ENCODE measurements around the gene CA9.

The CA9 gene

GRCh38 chr9:35653611-35654010 lies 20.1 kb upstream of the CA9 start:
- peaks cover 13% of the 10 kb centered on the region for H3K27me3 ChIP-seq (ENCODE audit: control insufficient read depth, insufficient read depth, low read length)
- no peaks in the 10 kb centered on the region for H3K36me3 ChIP-seq (ENCODE audit: control insufficient read depth, low read depth, low read length)
- H3K9ac ChIP-seq (ENCODE audit: low read length): no peak overlapping the region
- H3K9me3 ChIP-seq (ENCODE audit: control insufficient read depth, low read depth, low read length): no peaks in the 10 kb centered on the region
- peaks cover 19% of the 10 kb centered on the region for H3K4me1 ChIP-seq (ENCODE audit: control insufficient read depth, low read depth, low read length)
- no peak overlapping the region for H3K27ac ChIP-seq (ENCODE audit: low read length)
- H3K4me3 ChIP-seq (ENCODE audit: low read length): no peak overlapping the region

GRCh38 chr9:35656348-35656747 lies 17.4 kb upstream of the CA9 start:
- H3K4me1 ChIP-seq (ENCODE audit: control insufficient read depth, low read depth, low read length): peaks cover 10% of the 10 kb centered on the region
- no peak overlapping the region for H3K4me3 ChIP-seq (ENCODE audit: low read length)
- no peaks in the 10 kb centered on the region for H3K9me3 ChIP-seq (ENCODE audit: control insufficient read depth, low read depth, low read length)
- H3K36me3 ChIP-seq (ENCODE audit: control insufficient read depth, low read depth, low read length): peaks cover 12% of the 10 kb centered on the region
- no peak overlapping the region for H3K27ac ChIP-seq (ENCODE audit: low read length)
- H3K27me3 ChIP-seq (ENCODE audit: control insufficient read depth, insufficient read depth, low read length): peaks cover 13% of the 10 kb centered on the region
- no peak overlapping the region for H3K9ac ChIP-seq (ENCODE audit: low read length)

GRCh38 chr9:35656831-35657545 lies 16.7 kb upstream of the CA9 start:
- peak overlapping the region; percentile 95 for H3K4me3 ChIP-seq (ENCODE audit: low read length)
- no peak overlapping the region for H3K27ac ChIP-seq (ENCODE audit: low read length)
- no peaks in the 10 kb centered on the region for H3K9me3 ChIP-seq (ENCODE audit: control insufficient read depth, low read depth, low read length)
- H3K27me3 ChIP-seq (ENCODE audit: control insufficient read depth, insufficient read depth, low read length): peaks cover 13% of the 10 kb centered on the region
- peaks cover 17% of the 10 kb centered on the region for H3K36me3 ChIP-seq (ENCODE audit: control insufficient read depth, low read depth, low read length)
- peak overlapping the region; percentile 74 for H3K9ac ChIP-seq (ENCODE audit: low read length)
- peaks cover 9% of the 10 kb centered on the region for H3K4me1 ChIP-seq (ENCODE audit: control insufficient read depth, low read depth, low read length)

GRCh38 chr9:35657546-35658136 lies 16.1 kb upstream of the CA9 start, which contains the start of gene RMRP:
Gene RMRP (minus strand): TSS chr9:35658019.
- Histone ChIP-seq H3K9me3 (ENCODE audit: control insufficient read depth, low read depth, low read length) (no peaks in the 10 kb centered on the region), H3K4me1 (ENCODE audit: control insufficient read depth, low read depth, low read length) (peaks cover 9% of the 10 kb centered on the region), H3K27me3 (ENCODE audit: control insufficient read depth, insufficient read depth, low read length) (peaks cover 13% of the 10 kb centered on the region), H3K9ac (ENCODE audit: low read length) (peak within 1 kb of the TSS; percentile 74), H3K36me3 (ENCODE audit: control insufficient read depth, low read depth, low read length) (peaks cover 23% of the 10 kb centered on the region), H3K27ac (ENCODE audit: low read length) (peak within 1 kb of the TSS; percentile 92), H3K4me3 (ENCODE audit: low read length) (peak within 1 kb of the TSS; percentile 95)

GRCh38 chr9:35658137-35658967 lies 15.4 kb upstream of the CA9 start, which contains the start of gene CCDC107:
Gene CCDC107 (plus strand): TSS chr9:35658292. CDS start chr9:35658380, 88 bp downstream.
- Histone ChIP-seq H3K9ac (ENCODE audit: low read length) (peak within 1 kb of the TSS; percentile 74), H3K4me3 (ENCODE audit: low read length) (peak within 1 kb of the TSS; percentile 95), H3K9me3 (ENCODE audit: control insufficient read depth, low read depth, low read length) (no peaks in the 10 kb centered on the region), H3K27ac (ENCODE audit: low read length) (peak within 1 kb of the TSS; percentile 92), H3K36me3 (ENCODE audit: control insufficient read depth, low read depth, low read length) (peaks cover 30% of the 10 kb centered on the region), H3K4me1 (ENCODE audit: control insufficient read depth, low read depth, low read length) (peaks cover 9% of the 10 kb centered on the region), H3K27me3 (ENCODE audit: control insufficient read depth, insufficient read depth, low read length) (peaks cover 13% of the 10 kb centered on the region)

GRCh38 chr9:35658968-35659220 lies 14.8 kb upstream of the CA9 start:
- H3K9ac ChIP-seq (ENCODE audit: low read length): peak overlapping the region; percentile 74
- peaks cover 10% of the 10 kb centered on the region for H3K4me1 ChIP-seq (ENCODE audit: control insufficient read depth, low read depth, low read length)
- peak overlapping the region; percentile 95 for H3K4me3 ChIP-seq (ENCODE audit: low read length)
- H3K27ac ChIP-seq (ENCODE audit: low read length): peak overlapping the region; percentile 92
- peaks cover 30% of the 10 kb centered on the region for H3K36me3 ChIP-seq (ENCODE audit: control insufficient read depth, low read depth, low read length)
- H3K9me3 ChIP-seq (ENCODE audit: control insufficient read depth, low read depth, low read length): no peaks in the 10 kb centered on the region
- peaks cover 13% of the 10 kb centered on the region for H3K27me3 ChIP-seq (ENCODE audit: control insufficient read depth, insufficient read depth, low read length)

- Histone ChIP-seq H3K27ac (ENCODE audit: low read length) (no peak overlapping the region), H3K27me3 (ENCODE audit: control insufficient read depth, insufficient read depth, low read length) (peaks cover 13% of the 10 kb centered on the region), H3K9ac (ENCODE audit: low read length) (peak overlapping the region; percentile 74), H3K4me3 (ENCODE audit: low read length) (peak overlapping the region; percentile 95), H3K4me1 (ENCODE audit: control insufficient read depth, low read depth, low read length) (peaks cover 14% of the 10 kb centered on the region), H3K36me3 (ENCODE audit: control insufficient read depth, low read depth, low read length) (peaks cover 30% of the 10 kb centered on the region), H3K9me3 (ENCODE audit: control insufficient read depth, low read depth, low read length) (no peaks in the 10 kb centered on the region)
Observed at GRCh38 chr9:35659340-35659739, 14.4 kb upstream of the CA9 start.

- H3K9ac ChIP-seq (ENCODE audit: low read length): no peak overlapping the region
- no peak overlapping the region for H3K4me3 ChIP-seq (ENCODE audit: low read length)
- H3K36me3 ChIP-seq (ENCODE audit: control insufficient read depth, low read depth, low read length): peaks cover 30% of the 10 kb centered on the region
- H3K4me1 ChIP-seq (ENCODE audit: control insufficient read depth, low read depth, low read length): peaks cover 19% of the 10 kb centered on the region
- no peaks in the 10 kb centered on the region for H3K9me3 ChIP-seq (ENCODE audit: control insufficient read depth, low read depth, low read length)
- no peak overlapping the region for H3K27ac ChIP-seq (ENCODE audit: low read length)
- peaks cover 11% of the 10 kb centered on the region for H3K27me3 ChIP-seq (ENCODE audit: control insufficient read depth, insufficient read depth, low read length)
Observed at GRCh38 chr9:35660966-35661415, 12.7 kb upstream of the CA9 start.

GRCh38 chr9:35661756-35662350 lies 11.9 kb upstream of the CA9 start:
- H3K27ac ChIP-seq (ENCODE audit: low read length): no peak overlapping the region
- no peak overlapping the region for H3K9ac ChIP-seq (ENCODE audit: low read length)
- H3K27me3 ChIP-seq (ENCODE audit: control insufficient read depth, insufficient read depth, low read length): peaks cover 3% of the 10 kb centered on the region
- H3K9me3 ChIP-seq (ENCODE audit: control insufficient read depth, low read depth, low read length): no peaks in the 10 kb centered on the region
- H3K36me3 ChIP-seq (ENCODE audit: control insufficient read depth, low read depth, low read length): peaks cover 30% of the 10 kb centered on the region
- H3K4me3 ChIP-seq (ENCODE audit: low read length): no peak overlapping the region
- peaks cover 18% of the 10 kb centered on the region for H3K4me1 ChIP-seq (ENCODE audit: control insufficient read depth, low read depth, low read length)

GRCh38 chr9:35662437-35662836 lies 11.3 kb upstream of the CA9 start:
- Histone ChIP-seq H3K4me3 (ENCODE audit: low read length) (no peak overlapping the region), H3K9me3 (ENCODE audit: control insufficient read depth, low read depth, low read length) (no peaks in the 10 kb centered on the region), H3K9ac (ENCODE audit: low read length) (no peak overlapping the region), H3K27me3 (ENCODE audit: control insufficient read depth, insufficient read depth, low read length) (no peaks in the 10 kb centered on the region), H3K27ac (ENCODE audit: low read length) (no peak overlapping the region), H3K36me3 (ENCODE audit: control insufficient read depth, low read depth, low read length) (peaks cover 30% of the 10 kb centered on the region), H3K4me1 (ENCODE audit: control insufficient read depth, low read depth, low read length) (peaks cover 15% of the 10 kb centered on the region)
